GM12865 (cell line): ENCODE data around the gene LOXL4.

Experiments
- DNase-seq: peaks from one replicate; pipeline ENCODE4 v3.0.0; 2010; ENCODE audit warnings: low read depth
- H3K4me3 ChIP-seq: 2 replicates; pipeline ENCODE4 v1.5.1; 2011; ENCODE audit warnings: mild to moderate bottlenecking, low read depth, low read length, control low read depth
- CTCF ChIP-seq: IDR thresholded peaks from 2 replicates; pipeline ENCODE4 v1.5.1; 2011; ENCODE audit warnings: low read length, control low read depth, low read depth, inconsistent platforms; ENCODE audit not compliant: insufficient read depth; ENCODE audit errors: missing control alignments

The LOXL4 gene

GRCh38 chr10:98302741-98303365 is 34.9 kb upstream of the LOXL4 start:
- DNase-seq: no peak
- no peak for TF ChIP-seq CTCF
- H3K4me3 ChIP-seq: no peak overlapping the region

GRCh38 chr10:98301664-98302319 is 33.8 kb upstream of the LOXL4 start:
- TF ChIP-seq CTCF: no peak
- no peak overlapping the region for H3K4me3 ChIP-seq
- DNase-seq: no peak

GRCh38 chr10:98300526-98301229 is 32.7 kb upstream of the LOXL4 start:
- no peak overlapping the region for H3K4me3 ChIP-seq
- DNase-seq: no peak
- TF ChIP-seq CTCF: no peak

- DNase-seq: no peak
- no peak overlapping the region for H3K4me3 ChIP-seq
- no peak for TF ChIP-seq CTCF
These were observed 31.3 kb upstream of the LOXL4 start for GRCh38 chr10:98299341-98299740.

GRCh38 chr10:98296524-98296923 is 28.5 kb upstream of the LOXL4 start:
- no peak for DNase-seq
- no peak for TF ChIP-seq CTCF
- H3K4me3 ChIP-seq: no peak overlapping the region

GRCh38 chr10:98295907-98296306 is 27.9 kb upstream of the LOXL4 start:
- H3K4me3 ChIP-seq: no peak overlapping the region
- no peak for DNase-seq
- TF ChIP-seq CTCF: no peak

GRCh38 chr10:98295401-98295811 is 27.4 kb upstream of the LOXL4 start:
- TF ChIP-seq CTCF: no peak
- peak; percentile 16 for DNase-seq

More at GRCh38 chr10:98295401-98295811, 27.4 kb upstream of the LOXL4 start:
- H3K4me3 ChIP-seq: no peak overlapping the region
